ENCODE measurements around the gene CLCN3.

DNA sequence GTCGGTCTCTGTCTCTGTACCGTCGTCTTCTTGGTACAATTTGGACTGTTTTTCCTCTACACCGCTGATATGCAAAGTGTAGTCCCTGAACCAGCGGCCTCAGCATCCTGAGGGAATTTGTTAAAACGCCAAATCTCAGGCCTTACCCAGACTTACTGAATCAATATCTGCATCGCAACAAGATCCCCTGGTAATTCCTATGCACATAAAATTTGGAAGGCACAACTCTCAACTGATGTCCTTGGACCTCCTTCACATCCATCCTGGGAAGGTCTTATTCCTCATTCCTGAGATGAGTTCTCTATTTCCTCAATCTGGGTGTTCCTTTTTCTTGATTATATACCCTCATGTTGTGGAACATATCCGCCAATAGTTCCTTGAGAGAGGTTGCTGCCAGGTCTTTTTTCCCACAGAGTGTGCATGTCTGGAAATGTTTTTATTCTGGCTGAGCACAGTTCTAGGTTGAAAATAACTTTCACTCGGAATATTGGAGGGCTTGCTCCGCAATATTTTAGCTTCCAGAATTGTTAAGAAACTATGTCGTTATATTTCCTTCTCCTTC lies 138.1 kb downstream of the CLCN3 start:
- TF ChIP-seq, protein P1, sequence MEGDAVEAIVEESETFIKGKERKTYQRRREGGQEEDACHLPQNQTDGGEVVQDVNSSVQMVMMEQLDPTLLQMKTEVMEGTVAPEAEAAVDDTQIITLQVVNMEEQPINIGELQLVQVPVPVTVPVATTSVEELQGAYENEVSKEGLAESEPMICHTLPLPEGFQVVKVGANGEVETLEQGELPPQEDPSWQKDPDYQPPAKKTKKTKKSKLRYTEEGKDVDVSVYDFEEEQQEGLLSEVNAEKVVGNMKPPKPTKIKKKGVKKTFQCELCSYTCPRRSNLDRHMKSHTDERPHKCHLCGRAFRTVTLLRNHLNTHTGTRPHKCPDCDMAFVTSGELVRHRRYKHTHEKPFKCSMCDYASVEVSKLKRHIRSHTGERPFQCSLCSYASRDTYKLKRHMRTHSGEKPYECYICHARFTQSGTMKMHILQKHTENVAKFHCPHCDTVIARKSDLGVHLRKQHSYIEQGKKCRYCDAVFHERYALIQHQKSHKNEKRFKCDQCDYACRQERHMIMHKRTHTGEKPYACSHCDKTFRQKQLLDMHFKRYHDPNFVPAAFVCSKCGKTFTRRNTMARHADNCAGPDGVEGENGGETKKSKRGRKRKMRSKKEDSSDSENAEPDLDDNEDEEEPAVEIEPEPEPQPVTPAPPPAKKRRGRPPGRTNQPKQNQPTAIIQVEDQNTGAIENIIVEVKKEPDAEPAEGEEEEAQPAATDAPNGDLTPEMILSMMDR (IDR thresholded peaks at IDR 0.05 in 2 of 3, conservative IDR thresholded peaks at IDR 0.05 in 1 of 3; ENCODE audit: control insufficient read depth in 2 of 3, extremely low read depth in 1 of 3, insufficient read depth in 1 of 3, low read depth in 3 of 3, low read length in 3 of 3), result no peak
- TF ChIP-seq SRF (IDR thresholded peaks at IDR 0.05; ENCODE audit: low read depth in 2 of 2, low read length in 2 of 2), result no peak
- TF ChIP-seq FOXK2 (IDR thresholded peaks at IDR 0.05), result no peak
- TF ChIP-seq GABPA (IDR thresholded peaks at IDR 0.05; ENCODE audit: low read depth), result no peak
- TF ChIP-seq KDM1A (IDR thresholded peaks at IDR 0.05; ENCODE audit: borderline replicate concordance), result no peak
- TF ChIP-seq POLR2A (IDR thresholded peaks at IDR 0.05; ENCODE audit: low read depth, low read length), result no peak
